ENCODE data around the gene MYOZ2.

GRCh38 chr4:119207051-119207450, 71.4 kb downstream of the MYOZ2 start:
- TF ChIP-seq POLR2A (IDR thresholded peaks at IDR 0.05; ENCODE audit: low read length) (no peak), GATA1 (IDR thresholded peaks at IDR 0.05; ENCODE audit: low read depth, low read length) (no peak)

All from erythroblast (primary cell).